ENCODE results near the gene STARD3. TPM values are rescaled to one million over a fixed set of nuclear protein-coding genes. Genes with fewer than 3 reads are reported as not detected.

STARD3 gene
- total and polyA plus RNA-seq, 4 donors, result 27.4 to 79.7 (median 64.8) TPM

- Histone ChIP-seq H3K9me3 (ENCODE audit: control insufficient read depth in 4 of 4, insufficient read depth in 3 of 4, low read length in 3 of 4) (peaks cover 0 to 6% (median 0%) of the 10 kb centered on the region in 4 donors), H3K9ac (ENCODE audit: insufficient read depth in 1 of 2, low read length in 2 of 2) (no peak overlapping the region), H3K36me3 (ENCODE audit: control insufficient read depth in 4 of 4, insufficient read depth in 4 of 4, low read length in 4 of 4) (no peaks in the 10 kb centered on the region), H3K27me3 (ENCODE audit: control insufficient read depth in 3 of 3, insufficient read depth in 3 of 3, low read length in 2 of 3) (peaks cover 13 to 85% (median 67%) of the 10 kb centered on the region in 3 donors), H3K27ac (ENCODE audit: low read depth in 1 of 2, low read length in 1 of 2) (no peak overlapping the region), H3K4me3 (no peak overlapping the region), H3K4me1 (ENCODE audit: control insufficient read depth in 5 of 5, insufficient read depth in 5 of 5, low read length in 5 of 5) (peaks cover 0 to 14% (median 7%) of the 10 kb centered on the region in 5 donors)
- DNase-seq, result no peak
- TF ChIP-seq CTCF (IDR thresholded peaks at IDR 0.05; ENCODE audit: control extremely low read depth, extremely low read depth), result no peak
- no peak for ATAC-seq (ENCODE audit: insufficient read depth, low FRiP score)
- 2 to 5% methylated on average over 44 to 47 of the region's 47 CpGs for WGBS, 2 donors
These were observed 40.2 kb upstream of the STARD3 start for GRCh38 chr17:39596543-39597267.

- DNase-seq (no peak), ATAC-seq (ENCODE audit: insufficient read depth, low FRiP score) (no peak)
- peaks cover 12 to 93% (median 75%) of the 10 kb centered on the region in 3 donors for H3K27me3 ChIP-seq (ENCODE audit: control insufficient read depth in 3 of 3, insufficient read depth in 3 of 3, low read length in 2 of 3)
- H3K36me3 ChIP-seq (ENCODE audit: control insufficient read depth in 4 of 4, insufficient read depth in 4 of 4, low read length in 4 of 4), result no peaks in the 10 kb centered on the region
- no peak overlapping the region for H3K4me3 ChIP-seq
- peaks cover 0 to 14% (median 3%) of the 10 kb centered on the region in 5 donors for H3K4me1 ChIP-seq (ENCODE audit: control insufficient read depth in 5 of 5, insufficient read depth in 5 of 5, low read length in 5 of 5)
- WGBS, 2 donors, result 9 to 10% methylated on average over 22 of the region's 22 CpGs
- H3K9me3 ChIP-seq (ENCODE audit: control insufficient read depth in 4 of 4, insufficient read depth in 3 of 4, low read length in 3 of 4), result peaks cover 0 to 6% (median 0%) of the 10 kb centered on the region in 4 donors
- no peak overlapping the region for H3K27ac ChIP-seq (ENCODE audit: low read depth in 1 of 2, low read length in 1 of 2)
- TF ChIP-seq CTCF (IDR thresholded peaks at IDR 0.05; ENCODE audit: control extremely low read depth, extremely low read depth), result no peak
- no peak overlapping the region for H3K9ac ChIP-seq (ENCODE audit: insufficient read depth in 1 of 2, low read length in 2 of 2)
These were observed 39.4 kb upstream of the STARD3 start for GRCh38 chr17:39597372-39598046.

- Histone ChIP-seq H3K9ac (ENCODE audit: insufficient read depth in 1 of 2, low read length in 2 of 2) (no peak overlapping the region), H3K4me3 (no peak overlapping the region), H3K27me3 (ENCODE audit: control insufficient read depth in 3 of 3, insufficient read depth in 3 of 3, low read length in 2 of 3) (peaks cover 12 to 95% (median 81%) of the 10 kb centered on the region in 3 donors), H3K27ac (ENCODE audit: low read depth in 1 of 2, low read length in 1 of 2) (no peak overlapping the region), H3K4me1 (ENCODE audit: control insufficient read depth in 5 of 5, insufficient read depth in 5 of 5, low read length in 5 of 5) (peaks cover 0 to 14% (median 3%) of the 10 kb centered on the region in 5 donors), H3K36me3 (ENCODE audit: control insufficient read depth in 4 of 4, insufficient read depth in 4 of 4, low read length in 4 of 4) (no peaks in the 10 kb centered on the region), H3K9me3 (ENCODE audit: control insufficient read depth in 4 of 4, insufficient read depth in 3 of 4, low read length in 3 of 4) (peaks cover 0 to 6% (median 0%) of the 10 kb centered on the region in 4 donors)
- no peak for TF ChIP-seq CTCF (IDR thresholded peaks at IDR 0.05; ENCODE audit: control extremely low read depth, extremely low read depth)
- no peak for DNase-seq
- WGBS, 2 donors, result 10 to 16% methylated on average over 13 of the region's 13 CpGs
- ATAC-seq (ENCODE audit: insufficient read depth, low FRiP score), result no peak
These were observed 38.9 kb upstream of the STARD3 start for GRCh38 chr17:39598047-39598481.

Data from lung (tissue), 12 donors.